ENCODE data around the gene AHCY.

Gene AHCY

DNA sequence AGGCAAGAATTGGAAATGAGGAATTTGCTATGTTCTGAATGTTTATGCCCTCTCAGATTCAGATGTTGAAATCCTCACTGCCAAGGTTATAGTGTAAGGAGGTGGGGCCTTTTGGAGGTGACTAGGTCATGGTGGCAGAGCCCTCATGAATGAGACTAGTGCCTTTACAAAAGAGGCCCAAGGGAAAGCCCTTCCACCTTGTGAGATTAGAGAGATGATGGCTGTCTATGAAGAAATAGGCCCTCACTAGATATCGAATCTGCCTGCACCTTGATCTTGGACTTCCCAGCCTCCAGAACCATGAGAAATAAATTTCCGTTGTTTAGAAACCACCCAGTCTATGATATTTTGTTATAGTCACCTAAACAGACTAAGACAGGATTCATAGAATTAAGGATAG is 51.5 kb downstream of the AHCY start:
- TF ChIP-seq GATA3 (IDR thresholded peaks at IDR 0.05; ENCODE audit: low read depth, low read length) = no peak
- no peak for TF ChIP-seq GATA2 (IDR thresholded peaks at IDR 0.05; ENCODE audit: low read depth, low read length)

DNA sequence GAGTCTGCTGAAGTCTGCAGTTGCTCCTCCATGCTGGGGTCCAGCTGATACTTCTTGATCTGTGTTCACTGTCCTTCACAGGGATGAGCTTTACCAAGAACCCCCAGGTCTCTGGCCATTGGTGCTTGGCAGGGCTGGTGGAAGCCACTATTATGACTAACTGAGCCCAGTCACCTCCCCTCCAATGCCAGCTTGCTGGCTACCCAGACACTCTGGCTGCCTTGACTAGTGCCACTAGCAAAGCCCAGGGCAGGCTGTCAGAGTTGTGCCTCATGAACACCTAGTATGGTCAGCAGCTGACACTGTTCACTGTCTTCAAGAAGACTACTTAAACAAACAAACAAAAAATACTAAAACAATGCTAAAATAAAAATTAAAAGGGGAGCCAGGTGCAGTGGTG is 53.1 kb downstream of the AHCY start:
- no peak for TF ChIP-seq GATA2 (IDR thresholded peaks at IDR 0.05; ENCODE audit: low read depth, low read length)
- TF ChIP-seq GATA3 (IDR thresholded peaks at IDR 0.05; ENCODE audit: low read depth, low read length) = no peak

DNA sequence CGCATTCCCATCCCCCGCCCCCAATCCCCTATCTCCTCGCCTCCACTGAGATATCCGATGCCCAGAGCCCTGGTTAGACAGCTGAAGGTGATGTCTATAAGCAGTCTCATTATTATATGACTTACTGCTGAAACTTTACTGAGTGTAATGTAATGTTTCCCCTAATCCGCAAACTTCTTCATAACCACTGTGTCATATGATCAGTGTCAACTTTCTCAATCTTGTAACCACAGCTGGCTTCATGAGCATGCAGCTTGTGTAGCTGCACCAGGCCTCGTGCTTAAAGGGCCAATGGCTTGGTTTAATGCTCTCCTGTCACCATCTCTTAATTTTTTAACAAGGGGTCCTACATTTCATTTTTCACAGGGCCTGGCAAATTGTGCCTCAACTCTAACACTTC is 53.9 kb downstream of the AHCY start:
- TF ChIP-seq GATA2 (IDR thresholded peaks at IDR 0.05; ENCODE audit: low read depth, low read length) (no peak), GATA3 (IDR thresholded peaks at IDR 0.05; ENCODE audit: low read depth, low read length) (no peak)

DNA sequence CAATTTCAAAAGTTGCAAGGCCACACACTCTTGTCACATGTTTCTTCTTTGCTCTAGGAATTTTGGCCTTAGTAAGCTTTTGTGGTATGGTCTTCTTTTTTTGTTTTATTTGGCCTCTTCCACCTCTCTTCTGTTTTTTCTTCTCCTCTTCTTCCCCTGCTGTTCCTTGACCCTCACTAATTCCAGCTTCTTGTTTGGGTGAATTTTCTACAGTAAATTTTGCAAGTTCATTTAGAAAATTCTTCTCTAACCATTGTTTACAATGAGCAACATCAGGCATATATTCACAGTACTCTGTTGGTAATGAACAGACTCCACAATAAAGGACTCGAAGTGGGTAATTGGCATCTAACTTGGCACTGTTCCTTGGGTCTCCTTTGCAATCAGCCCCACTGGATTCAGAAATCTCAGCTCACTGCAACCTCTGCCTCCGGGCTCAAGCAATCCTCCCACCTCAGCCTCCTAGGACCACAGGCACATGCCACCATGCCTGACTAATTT is 57.0 kb downstream of the AHCY start:
- TF ChIP-seq GATA2 (IDR thresholded peaks at IDR 0.05; ENCODE audit: low read depth, low read length) = no peak
- no peak for TF ChIP-seq GATA3 (IDR thresholded peaks at IDR 0.05; ENCODE audit: low read depth, low read length)

DNA sequence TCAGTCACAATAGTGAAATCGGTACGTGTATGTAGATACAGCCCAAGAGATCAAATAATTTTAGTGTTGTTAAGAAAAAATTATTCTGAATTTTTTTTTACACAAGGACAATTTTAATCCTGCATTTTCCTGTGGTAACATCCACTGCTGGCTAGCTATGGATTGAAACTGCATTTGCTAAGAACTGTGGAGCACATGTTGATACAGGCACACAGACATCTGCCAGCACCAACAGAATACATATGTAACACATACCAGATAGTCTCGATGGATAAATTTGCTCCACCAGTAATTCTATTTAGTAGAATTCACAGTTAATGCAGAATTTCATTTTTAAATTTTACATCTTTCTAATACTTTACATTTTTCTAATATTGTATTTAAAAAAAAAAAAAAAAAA is 59.8 kb downstream of the AHCY start:
- no peak for TF ChIP-seq GATA3 (IDR thresholded peaks at IDR 0.05; ENCODE audit: low read depth, low read length)
- TF ChIP-seq GATA2 (IDR thresholded peaks at IDR 0.05; ENCODE audit: low read depth, low read length) = no peak

DNA sequence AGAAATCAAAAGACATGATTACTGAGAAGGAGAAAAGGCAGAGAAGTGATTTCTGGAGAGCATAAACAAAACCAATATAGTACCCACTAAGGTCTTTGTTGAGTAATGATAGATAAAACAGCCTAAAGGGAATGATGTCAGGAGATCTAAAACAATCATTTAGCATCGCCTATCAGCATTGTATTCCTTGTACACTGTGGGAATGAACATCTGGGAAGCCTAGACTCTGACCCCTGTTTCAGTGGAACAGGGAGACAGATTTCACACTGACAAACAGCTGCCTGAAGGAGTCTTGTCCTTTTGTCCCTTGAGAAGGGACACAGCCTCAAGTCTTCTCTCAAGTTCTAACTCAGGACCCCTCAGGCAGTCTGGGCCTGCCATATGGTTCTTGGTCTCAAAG is 60.3 kb downstream of the AHCY start:
- TF ChIP-seq GATA3 (IDR thresholded peaks at IDR 0.05; ENCODE audit: low read depth, low read length) = no peak
- TF ChIP-seq GATA2 (IDR thresholded peaks at IDR 0.05; ENCODE audit: low read depth, low read length) = no peak

DNA sequence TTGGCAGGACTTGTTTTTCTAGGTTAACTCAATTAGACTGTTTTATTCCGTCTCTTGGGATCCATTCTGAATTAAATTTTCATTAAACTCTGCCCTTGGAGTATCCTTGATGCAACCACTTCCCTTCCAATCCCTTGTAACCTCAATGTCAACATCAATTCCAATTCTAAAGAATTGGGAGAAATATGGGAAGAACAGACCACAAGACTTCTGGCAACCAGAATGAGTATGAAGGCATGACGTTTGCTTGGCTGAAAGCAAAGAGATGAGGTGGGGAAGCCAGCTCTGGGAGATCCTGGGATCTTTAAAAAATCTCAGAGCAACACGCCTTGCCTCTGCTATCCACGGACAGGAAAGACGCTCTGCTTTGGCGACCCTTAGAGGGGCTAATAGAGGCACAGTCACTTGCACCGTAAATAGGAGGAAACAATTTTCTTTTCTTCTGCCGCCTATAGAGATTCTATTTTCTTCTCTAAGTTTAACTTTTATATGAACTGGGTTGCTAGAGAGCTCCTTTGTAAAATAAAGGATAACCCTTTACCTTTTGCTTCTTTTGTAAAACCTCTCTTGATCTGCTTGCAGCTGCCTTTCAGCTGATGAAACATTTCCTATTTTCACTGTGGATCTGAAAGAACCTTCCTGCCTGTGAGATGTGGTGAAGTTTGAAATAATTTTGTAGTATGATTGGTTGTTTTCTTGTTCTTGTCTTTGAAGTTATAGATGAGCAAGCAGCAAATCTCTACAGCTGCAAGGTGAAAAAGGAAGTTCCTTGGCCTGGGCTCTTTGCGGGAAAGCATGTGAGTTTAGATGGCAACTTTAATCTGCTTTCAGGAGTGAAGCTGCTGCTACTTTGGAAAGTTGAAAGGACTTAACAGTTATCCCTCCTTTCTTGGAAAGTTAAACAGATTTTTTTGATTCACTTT is 62.2 kb downstream of the AHCY start, which contains the start of gene ASIP:
ASIP (plus strand) TSS at position 731 of the 923 bp plus-strand sequence. CDS start 18,952 bp downstream, outside the sequence.
- TF ChIP-seq GATA3 (IDR thresholded peaks at IDR 0.05; ENCODE audit: low read depth, low read length) = no peak
- TF ChIP-seq GATA2 (IDR thresholded peaks at IDR 0.05; ENCODE audit: low read depth, low read length) = no peak

DNA sequence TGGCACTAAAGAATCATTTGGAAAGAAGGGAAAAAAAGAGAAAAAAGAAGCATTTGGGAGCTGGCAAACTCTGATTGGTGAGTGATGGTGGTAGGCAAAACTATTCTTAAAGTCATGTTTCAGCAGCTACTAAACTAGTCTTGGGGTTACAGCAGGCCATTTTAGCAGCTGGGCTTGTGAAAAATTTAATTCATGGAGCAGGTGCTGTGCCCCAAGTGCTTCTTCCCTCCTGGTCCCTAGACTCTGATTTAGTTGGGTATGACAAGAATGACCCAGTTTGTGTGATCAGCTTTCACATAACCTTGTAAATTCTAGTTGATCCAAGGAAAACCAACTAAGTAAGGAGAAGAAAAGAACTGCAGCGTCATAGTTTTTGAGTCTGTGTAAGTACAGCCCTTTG is 63.0 kb downstream of the AHCY start:
- TF ChIP-seq GATA3 (IDR thresholded peaks at IDR 0.05; ENCODE audit: low read depth, low read length) = no peak
- TF ChIP-seq GATA2 (IDR thresholded peaks at IDR 0.05; ENCODE audit: low read depth, low read length) = no peak

DNA sequence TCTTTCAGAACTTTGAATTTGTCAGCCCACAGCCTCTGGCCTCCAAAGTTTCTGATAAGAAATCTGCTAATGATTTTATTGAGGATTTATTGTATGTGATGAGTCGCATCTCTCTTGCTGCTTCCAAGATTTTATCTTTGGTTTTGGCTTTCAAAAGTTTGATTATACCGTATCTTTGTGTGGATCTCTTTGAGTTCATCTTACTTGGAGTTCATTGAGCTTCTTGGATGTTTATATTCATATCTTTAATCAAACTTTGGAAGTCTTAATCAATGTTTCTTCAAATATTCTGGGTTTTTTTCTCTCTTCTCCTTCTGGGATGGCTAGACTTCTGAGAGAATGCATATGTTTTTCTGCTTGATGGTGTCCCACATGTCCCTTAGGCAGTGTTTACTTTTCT is 65.2 kb downstream of the AHCY start:
- no peak for TF ChIP-seq GATA3 (IDR thresholded peaks at IDR 0.05; ENCODE audit: low read depth, low read length)
- TF ChIP-seq GATA2 (IDR thresholded peaks at IDR 0.05; ENCODE audit: low read depth, low read length) = no peak

DNA sequence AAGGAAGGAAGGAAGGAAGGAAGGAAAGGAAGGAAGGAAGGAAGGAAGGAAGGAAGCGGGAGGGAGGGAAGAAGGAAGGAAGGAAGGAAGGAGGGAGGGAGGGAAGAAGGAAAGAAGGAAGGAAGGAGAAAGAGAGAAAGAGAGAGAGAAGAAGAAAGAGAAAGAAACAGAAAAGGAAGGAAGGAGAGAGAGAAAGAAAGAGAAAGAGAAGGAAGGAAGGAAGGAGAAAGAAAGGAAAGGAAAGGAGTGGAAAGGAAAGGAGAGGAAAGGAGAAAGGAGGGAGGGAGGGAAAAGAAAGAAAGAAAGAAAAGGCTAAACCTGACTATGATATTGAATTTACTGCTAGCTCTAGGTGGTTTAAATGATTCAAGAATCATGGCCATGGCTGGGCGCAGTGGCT is 67.3 kb downstream of the AHCY start:
- TF ChIP-seq GATA3 (IDR thresholded peaks at IDR 0.05; ENCODE audit: low read depth, low read length) = no peak
- TF ChIP-seq GATA2 (IDR thresholded peaks at IDR 0.05; ENCODE audit: low read depth, low read length) = no peak

DNA sequence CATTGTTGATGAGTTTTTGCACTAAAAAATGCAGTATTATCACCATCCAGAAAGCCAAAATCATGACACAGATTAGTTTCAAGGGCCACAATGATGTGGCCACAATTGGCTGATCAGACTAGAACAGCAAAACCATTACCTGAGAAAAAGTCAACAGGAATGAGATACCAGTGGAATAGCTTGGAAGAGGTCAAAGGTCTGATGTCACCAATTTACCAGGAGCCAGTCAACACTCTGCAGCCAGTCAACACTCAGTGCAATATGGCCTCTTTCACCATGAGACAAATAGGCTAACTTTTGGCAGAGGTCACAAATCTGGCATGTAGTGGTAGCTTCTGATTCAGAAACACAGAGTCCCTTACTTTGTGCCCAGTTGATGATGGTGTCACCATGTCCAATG is 69.5 kb downstream of the AHCY start:
- TF ChIP-seq GATA3 (IDR thresholded peaks at IDR 0.05; ENCODE audit: low read depth, low read length) = no peak
- TF ChIP-seq GATA2 (IDR thresholded peaks at IDR 0.05; ENCODE audit: low read depth, low read length) = no peak

DNA sequence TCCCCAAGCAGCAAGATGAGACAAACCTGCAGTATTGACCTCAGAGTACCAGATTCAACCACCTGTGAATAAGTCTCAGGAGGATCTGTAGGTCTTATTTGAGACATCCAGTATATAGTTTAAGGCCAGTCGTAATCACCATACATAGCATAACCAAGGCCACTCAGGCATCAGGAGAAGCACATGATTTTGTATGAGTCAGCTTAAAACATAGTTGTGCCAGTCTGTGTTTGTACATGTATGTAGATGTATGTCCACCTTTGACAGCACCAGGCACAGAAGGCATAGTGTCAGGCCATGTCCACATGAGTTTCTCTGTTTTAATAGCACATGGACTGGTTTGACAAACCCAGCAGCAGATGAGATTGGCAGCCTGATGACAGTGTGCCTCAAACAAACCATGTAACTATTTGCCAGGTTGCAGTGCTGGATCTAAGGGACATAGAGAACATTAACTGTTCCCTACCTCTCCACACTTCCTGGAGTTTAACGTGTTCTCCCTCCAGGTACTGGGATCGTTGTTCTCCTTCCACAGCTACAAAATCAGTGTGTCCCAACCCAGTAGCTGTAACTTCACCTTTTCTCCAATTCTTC is 70.6 kb downstream of the AHCY start:
- TF ChIP-seq GATA3 (IDR thresholded peaks at IDR 0.05; ENCODE audit: low read depth, low read length) = no peak
- no peak for TF ChIP-seq GATA2 (IDR thresholded peaks at IDR 0.05; ENCODE audit: low read depth, low read length)

DNA sequence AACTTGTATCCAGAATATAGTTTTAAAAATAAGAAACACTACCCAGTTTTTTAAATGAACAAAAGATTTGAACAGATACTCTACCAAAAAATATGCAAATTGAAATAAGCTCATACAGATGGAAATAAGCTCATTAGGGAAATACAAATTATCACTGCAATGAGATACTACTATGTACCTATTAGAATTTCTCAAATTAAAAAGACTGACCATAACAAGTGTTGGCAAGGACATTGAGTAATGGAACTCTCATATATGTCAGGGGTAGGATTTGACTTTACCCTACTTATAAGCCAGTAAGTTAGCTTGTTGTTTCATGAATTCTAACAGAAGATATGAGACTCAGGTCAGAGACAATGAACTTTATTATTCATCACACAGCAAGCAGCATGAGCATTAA is 71.5 kb downstream of the AHCY start:
- TF ChIP-seq GATA3 (IDR thresholded peaks at IDR 0.05; ENCODE audit: low read depth, low read length) (no peak), GATA2 (IDR thresholded peaks at IDR 0.05; ENCODE audit: low read depth, low read length) (no peak)
